OCI-LY7 (cell line): ENCODE data around the gene UBTF. TPM values are rescaled to one million over a fixed set of nuclear protein-coding genes. Genes with fewer than 3 reads are reported as not detected.

Source experiments
- BruUV-seq: library from RNA; stranded (reverse); fragments of 400-500 nt; replicated peaks from 2 replicates; lab custom pipeline; 2021; lab: Mats Ljungman, UMichigan
- CTCF ChIA-PET: fragments of 300-600 bp; sonication (Branson Sonifier 250); formaldehyde crosslinking; loops from one replicate; lab custom pipeline; 2022; ENCODE audit warnings: antibody characterized with exemption; ENCODE audit not compliant: unreplicated experiment; lab: Charles Lee
- POLR2A ChIA-PET: fragments of 300-600 bp; sonication (Branson Sonifier 250); formaldehyde crosslinking; loops from one replicate; lab custom pipeline; 2022; ENCODE audit warnings: antibody characterized with exemption; lab: Charles Lee
- DNase-seq: peaks from one replicate; pipeline ENCODE4 v3.0.0-alpha.2; 2015; ENCODE audit warnings: low spot score
- H2AFZ ChIP-seq: fragments of 200-600 bp; sonication (generic), shearing (Covaris generic); 2 replicates; pipeline ENCODE4 v1.6.1; 2014; ENCODE audit warnings: mild to moderate bottlenecking, antibody characterized with exemption, low read length, moderate library complexity
- H3K27ac ChIP-seq: fragments of 200-600 bp; sonication (generic); 2 replicates; pipeline ENCODE4 v1.5.1; 2014; ENCODE audit warnings: mixed run types, low read depth, mild to moderate bottlenecking, moderate library complexity, low read length, inconsistent platforms; ENCODE audit not compliant: poor library complexity, severe bottlenecking
- H3K36me3 ChIP-seq: fragments of 200-600 bp; sonication (generic); 2 replicates; pipeline ENCODE4 v1.6.1; 2014; ENCODE audit warnings: mild to moderate bottlenecking, antibody characterized with exemption, low read length, moderate library complexity, mixed read lengths; ENCODE audit not compliant: insufficient read depth
- H3K4me1 ChIP-seq: fragments of 200-600 bp; sonication (generic); 2 replicates; pipeline ENCODE4 v1.5.1; 2014; ENCODE audit warnings: mild to moderate bottlenecking, low read length; ENCODE audit not compliant: insufficient read depth, poor library complexity, severe bottlenecking
- H3K4me2 ChIP-seq: fragments of 200-600 bp; sonication (generic); 2 replicates; pipeline ENCODE4 v1.6.1; 2014; ENCODE audit warnings: mild to moderate bottlenecking, low read length
- H3K4me3 ChIP-seq: fragments of 200-600 bp; sonication (generic); 2 replicates; pipeline ENCODE4 v1.5.1; 2014; ENCODE audit warnings: mild to moderate bottlenecking, low read depth, low read length; ENCODE audit not compliant: poor library complexity, severe bottlenecking
- H3K79me2 ChIP-seq: fragments of 200-600 bp; sonication (generic); 2 replicates; pipeline ENCODE4 v1.6.1; 2016; ENCODE audit warnings: low read depth, mild to moderate bottlenecking, low read length, moderate library complexity, mixed read lengths; ENCODE audit not compliant: insufficient read depth
- H3K9me2 ChIP-seq: fragments of 200-600 bp; sonication (generic); 2 replicates; pipeline ENCODE4 v1.6.1; 2016; ENCODE audit warnings: mild to moderate bottlenecking, low read length, mixed read lengths; ENCODE audit not compliant: insufficient read depth
- H3K9me3 ChIP-seq: fragments of 200-600 bp; sonication (generic); 2 replicates; pipeline ENCODE4 v1.6.1; 2014; ENCODE audit warnings: mild to moderate bottlenecking, mixed run types, low read length, mixed read lengths
- H4K20me1 ChIP-seq: fragments of 200-600 bp; sonication (generic); 2 replicates; pipeline ENCODE4 v1.6.1; 2014; ENCODE audit warnings: mild to moderate bottlenecking, antibody characterized with exemption, low read length, moderate library complexity, mixed read lengths; ENCODE audit not compliant: insufficient read depth
- CTCF ChIP-seq: fragments of 200-600 bp; sonication (generic); conservative IDR thresholded peaks from 2 replicates; pipeline ENCODE4 v1.5.1; 2014; ENCODE audit warnings: mild to moderate bottlenecking, antibody characterized with exemption, low read length, moderate library complexity, mixed read lengths
- EZH2phosphoT487 ChIP-seq: fragments of 200-600 bp; sonication (generic); IDR thresholded peaks from 2 replicates; pipeline ENCODE4 v1.6.1; 2018; ENCODE audit warnings: low read depth, borderline replicate concordance, mild to moderate bottlenecking, mixed run types, antibody characterized with exemption, low read length, moderate library complexity, mixed read lengths
- intact Hi-C: fragments of 100-400 bp; cut with micrococcal nuclease; formaldehyde crosslinking; loops from one replicate; pipeline ENCODE4 v1.10.0; 2022; ENCODE audit not compliant: unreplicated experiment
- total RNA-seq, 2 experiments: library from RNA; depleted of rRNA in 1 of 2; stranded (reverse); fragments of >200 nt in 1 of 2; shearing (Covaris generic) in 1 of 2; gene quantifications; 2 replicates each; pipeline ENCODE4 v1.2.3, GENCODE V29; 2014 to 2022

The UBTF gene
- total RNA-seq, 2 experiments from 2014 or later: 155 to 215 TPM

GRCh38 chr17:44263345-44263902 lies 43.9 kb upstream of the UBTF start:
- Histone ChIP-seq H3K36me3 (no peaks in the 10 kb centered on the region), H3K4me3 (no peak overlapping the region), H3K79me2 (no peaks in the 10 kb centered on the region), H3K27ac (no peak overlapping the region), H2AFZ (no peak overlapping the region), H3K9me2 (no peaks in the 10 kb centered on the region), H3K4me1 (no peaks in the 10 kb centered on the region), H3K9me3 (no peaks in the 10 kb centered on the region), H4K20me1 (no peaks in the 10 kb centered on the region), H3K4me2 (no peak overlapping the region)
- ChIA-PET POLR2A (no interaction called here), CTCF (no interaction called here)
- intact Hi-C loops: no loop called here
- BruUV-seq: no TSS peak
- no peak for DNase-seq
- TF ChIP-seq EZH2phosphoT487 (no peak), CTCF (no peak)

- no peak overlapping the region for H3K4me3 ChIP-seq
- no peaks in the 10 kb centered on the region for H3K36me3 ChIP-seq
- no peaks in the 10 kb centered on the region for H4K20me1 ChIP-seq
- ChIA-PET POLR2A (no interaction called here), CTCF (no interaction called here)
- intact Hi-C loops: no loop called here
- no peak overlapping the region for H3K4me2 ChIP-seq
- no peaks in the 10 kb centered on the region for H3K9me3 ChIP-seq
- BruUV-seq: no TSS peak
- H3K27ac ChIP-seq: no peak overlapping the region
- H2AFZ ChIP-seq: no peak overlapping the region
- no peak for DNase-seq
- H3K9me2 ChIP-seq: no peaks in the 10 kb centered on the region
- TF ChIP-seq EZH2phosphoT487 (no peak), CTCF (no peak)
- H3K79me2 ChIP-seq: no peaks in the 10 kb centered on the region
- H3K4me1 ChIP-seq: no peaks in the 10 kb centered on the region
Measured at GRCh38 chr17:44262654-44263225, 43.3 kb upstream of the UBTF start.

GRCh38 chr17:44260296-44260695 lies 40.8 kb upstream of the UBTF start:
- BruUV-seq: no TSS peak
- no peak overlapping the region for H3K4me3 ChIP-seq
- H3K4me1 ChIP-seq: no peaks in the 10 kb centered on the region
- H4K20me1 ChIP-seq: no peaks in the 10 kb centered on the region
- no peaks in the 10 kb centered on the region for H3K36me3 ChIP-seq
- no peak overlapping the region for H2AFZ ChIP-seq
- ChIA-PET POLR2A (no interaction called here), CTCF (no interaction called here)
- TF ChIP-seq EZH2phosphoT487: no peak
- TF ChIP-seq CTCF: no peak
- no peaks in the 10 kb centered on the region for H3K9me2 ChIP-seq
- no peaks in the 10 kb centered on the region for H3K79me2 ChIP-seq
- H3K27ac ChIP-seq: no peak overlapping the region
- DNase-seq: no peak
- no peaks in the 10 kb centered on the region for H3K9me3 ChIP-seq
- no peak overlapping the region for H3K4me2 ChIP-seq
- intact Hi-C loops: no loop called here
